ENCODE results near the gene PRELP.

GRCh38 chr1:203470240-203470639 lies 5.4 kb upstream of the PRELP start:
- TF ChIP-seq POLR2A (IDR thresholded peaks at IDR 0.05) (no peak), POLR2AphosphoS5 (IDR thresholded peaks at IDR 0.05) (no peak)
- TF ChIP-seq, protein P1, sequence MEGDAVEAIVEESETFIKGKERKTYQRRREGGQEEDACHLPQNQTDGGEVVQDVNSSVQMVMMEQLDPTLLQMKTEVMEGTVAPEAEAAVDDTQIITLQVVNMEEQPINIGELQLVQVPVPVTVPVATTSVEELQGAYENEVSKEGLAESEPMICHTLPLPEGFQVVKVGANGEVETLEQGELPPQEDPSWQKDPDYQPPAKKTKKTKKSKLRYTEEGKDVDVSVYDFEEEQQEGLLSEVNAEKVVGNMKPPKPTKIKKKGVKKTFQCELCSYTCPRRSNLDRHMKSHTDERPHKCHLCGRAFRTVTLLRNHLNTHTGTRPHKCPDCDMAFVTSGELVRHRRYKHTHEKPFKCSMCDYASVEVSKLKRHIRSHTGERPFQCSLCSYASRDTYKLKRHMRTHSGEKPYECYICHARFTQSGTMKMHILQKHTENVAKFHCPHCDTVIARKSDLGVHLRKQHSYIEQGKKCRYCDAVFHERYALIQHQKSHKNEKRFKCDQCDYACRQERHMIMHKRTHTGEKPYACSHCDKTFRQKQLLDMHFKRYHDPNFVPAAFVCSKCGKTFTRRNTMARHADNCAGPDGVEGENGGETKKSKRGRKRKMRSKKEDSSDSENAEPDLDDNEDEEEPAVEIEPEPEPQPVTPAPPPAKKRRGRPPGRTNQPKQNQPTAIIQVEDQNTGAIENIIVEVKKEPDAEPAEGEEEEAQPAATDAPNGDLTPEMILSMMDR (IDR thresholded peaks at IDR 0.05) = no peak
